CD4-positive, CD25-positive, alpha-beta regulatory T cell (primary cell): ENCODE results near the gene GLS. TPM values are rescaled to one million over a fixed set of nuclear protein-coding genes. Genes with fewer than 3 reads are reported as not detected.
"Not testable (repeated sequence)": the region's sequence is repeated elsewhere in the genome, so short reads cannot be mapped to it uniquely, and the experiment has no call there.

Experiments
- ATAC-seq, 2 donors: fragments of 150-1000 bp; cut with Tn5 transposase; one replicate each; pipeline ENCODE4 v1.10.0; 2021; ENCODE audit warnings: low read depth in 2 of 2, moderate number of reproducible peaks in 2 of 2, moderate library complexity in 1 of 2
- DNase-seq, 3 donors: peaks; one replicate each; pipeline versions ENCODE4 v3.0.0 to v3.0.0-alpha.2; 2012 to 2022; ENCODE audit warnings: mixed read lengths in 1 of 3
- H3K27ac ChIP-seq: one replicate; pipeline ENCODE4 v1.7.0; 2013; ENCODE audit warnings: mild to moderate bottlenecking, low read length; ENCODE audit not compliant: insufficient read depth, poor library complexity, severe bottlenecking
- H3K27me3 ChIP-seq: one replicate; pipeline ENCODE4 v1.7.0; 2013; ENCODE audit warnings: low read length; ENCODE audit not compliant: control insufficient read depth, insufficient read depth
- H3K36me3 ChIP-seq: one replicate; pipeline ENCODE4 v1.7.0; 2013; ENCODE audit warnings: mild to moderate bottlenecking, low read length, moderate library complexity; ENCODE audit not compliant: control insufficient read depth, insufficient read depth
- H3K4me1 ChIP-seq: 2 replicates; pipeline ENCODE4 v1.7.0; 2013; ENCODE audit warnings: mild to moderate bottlenecking, low read length; ENCODE audit not compliant: insufficient read depth, control insufficient read depth, poor library complexity, severe bottlenecking
- H3K4me3 ChIP-seq: one replicate; pipeline ENCODE4 v1.7.0; 2013; ENCODE audit warnings: low read depth, mild to moderate bottlenecking, low read length, moderate library complexity
- H3K9me3 ChIP-seq, 2 experiments: 1 replicate in 1 of 2; 2 replicates in 1 of 2; pipeline ENCODE4 v1.7.0; 2013; ENCODE audit warnings: low read length in 2 of 2, mild to moderate bottlenecking in 1 of 2, moderate library complexity in 1 of 2; ENCODE audit not compliant: control insufficient read depth in 2 of 2
- H3K27ac Mint-ChIP-seq, 3 donors: one replicate each; pipeline ENCODE4 v1.8.0; 2020 to 2022; ENCODE audit warnings: mild to moderate bottlenecking in 3 of 3, mixed read lengths in 3 of 3, moderate library complexity in 2 of 3
- H3K27me3 Mint-ChIP-seq: one replicate; pipeline ENCODE4 v1.8.0; 2022; ENCODE audit warnings: mild to moderate bottlenecking, mixed read lengths
- H3K36me3 Mint-ChIP-seq: one replicate; pipeline ENCODE4 v1.8.0; 2020; ENCODE audit warnings: mixed read lengths
- H3K4me1 Mint-ChIP-seq, 4 donors: one replicate each; pipeline ENCODE4 v1.8.0; 2020 to 2022; ENCODE audit warnings: mixed read lengths in 4 of 4, mild to moderate bottlenecking in 1 of 4
- H3K4me3 Mint-ChIP-seq, 4 donors: one replicate each; pipeline ENCODE4 v1.8.0; 2020 to 2022; ENCODE audit warnings: mild to moderate bottlenecking in 4 of 4, mixed read lengths in 4 of 4, moderate library complexity in 3 of 4
- H3K9me3 Mint-ChIP-seq, 7 donors: one replicate each; pipeline ENCODE4 v1.8.0; 2020 to 2022; ENCODE audit warnings: mixed read lengths in 7 of 7, mild to moderate bottlenecking in 3 of 7, moderate library complexity in 2 of 7
- polyA plus RNA-seq, 4 donors: library from polyadenylated mRNA; unstranded; fragments of 300-500 nt; fragmentation: Illumina TruSeq; gene quantifications; one replicate each; pipeline ENCODE4 v1.2.3, GENCODE V29; 2021
- total RNA-seq: library from RNA; stranded (reverse); gene quantifications from one replicate; pipeline ENCODE4 v1.2.3, GENCODE V29; 2022

The GLS gene
- total and polyA plus RNA-seq, 5 donors from 2014 or later = 38.7 to 301 (median 44.1) TPM

DNA sequence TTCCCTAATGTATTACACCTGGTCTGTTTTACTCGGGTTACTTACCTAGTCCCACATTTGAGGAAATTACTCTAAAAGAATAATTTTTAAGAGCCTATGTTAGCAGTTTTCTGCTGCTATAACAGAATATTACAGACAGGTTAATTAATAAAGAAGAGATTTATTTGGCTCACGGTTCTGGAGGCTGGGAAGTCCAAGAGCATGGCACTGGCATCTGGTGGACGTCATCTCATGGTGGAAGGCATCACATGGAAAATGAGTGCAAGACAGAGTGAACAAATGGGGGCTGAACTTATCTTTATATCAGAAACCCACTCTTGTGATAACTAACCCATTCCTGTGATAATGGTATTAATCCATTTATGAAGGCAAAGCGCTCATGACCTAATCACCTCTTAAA is 12.8 kb upstream of the GLS start:
- no peaks in the 10 kb centered on the region for H3K27me3 ChIP-seq
- Mint-ChIP-seq H3K27me3 (no peaks in the 10 kb centered on the region), H3K9me3 (peaks cover 0 to 1% (median 0%) of the 10 kb centered on the region in 7 donors), H3K4me3 (no peak overlapping the region), H3K4me1 (peaks cover 14 to 18% (median 18%) of the 10 kb centered on the region in 4 donors), H3K27ac (no peak overlapping the region), H3K36me3 (peaks cover 6% of the 10 kb centered on the region)
- H3K36me3 ChIP-seq = no peaks in the 10 kb centered on the region
- H3K4me1 ChIP-seq = peaks cover 11% of the 10 kb centered on the region
- DNase-seq (no peak), ATAC-seq (no peak)
- H3K4me3 ChIP-seq = no peak overlapping the region
- H3K9me3 ChIP-seq = no peaks in the 10 kb centered on the region
- H3K27ac ChIP-seq = no peak overlapping the region

DNA sequence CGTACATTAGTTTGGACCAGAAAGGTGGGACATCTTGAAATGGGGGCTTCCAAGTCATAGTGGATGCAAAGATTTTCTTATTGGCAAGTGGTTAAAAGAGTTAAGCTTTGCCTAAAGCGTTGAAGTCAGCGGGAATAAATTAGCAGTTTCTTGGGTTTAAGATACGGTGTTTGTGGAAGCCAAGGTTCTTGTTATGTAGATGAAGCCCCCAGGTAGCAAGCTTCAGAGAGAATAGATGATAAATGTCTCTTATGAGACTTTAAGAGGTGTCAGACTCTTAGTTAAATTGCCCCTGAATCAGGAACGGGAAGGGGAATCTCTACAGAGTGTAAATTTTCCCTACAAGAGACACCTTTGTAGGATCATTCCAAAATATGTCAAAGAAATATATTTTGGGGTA is 10.9 kb upstream of the GLS start:
- H3K36me3 ChIP-seq = no peaks in the 10 kb centered on the region
- H3K36me3 Mint-ChIP-seq = peaks cover 6% of the 10 kb centered on the region
- peaks cover 0 to 1% (median 0%) of the 10 kb centered on the region in 7 donors for H3K9me3 Mint-ChIP-seq
- ATAC-seq (no peak), DNase-seq (no peak)
- no peaks in the 10 kb centered on the region for H3K27me3 Mint-ChIP-seq
- H3K27me3 ChIP-seq = no peaks in the 10 kb centered on the region
- no peak overlapping the region for H3K4me3 ChIP-seq
- H3K27ac Mint-ChIP-seq = no peak overlapping the region
- no peaks in the 10 kb centered on the region for H3K4me1 ChIP-seq
- peaks cover 0 to 8% (median 2%) of the 10 kb centered on the region in 4 donors for H3K4me1 Mint-ChIP-seq
- no peak overlapping the region for H3K4me3 Mint-ChIP-seq
- H3K9me3 ChIP-seq = no peaks in the 10 kb centered on the region
- H3K27ac ChIP-seq = no peak overlapping the region

DNA sequence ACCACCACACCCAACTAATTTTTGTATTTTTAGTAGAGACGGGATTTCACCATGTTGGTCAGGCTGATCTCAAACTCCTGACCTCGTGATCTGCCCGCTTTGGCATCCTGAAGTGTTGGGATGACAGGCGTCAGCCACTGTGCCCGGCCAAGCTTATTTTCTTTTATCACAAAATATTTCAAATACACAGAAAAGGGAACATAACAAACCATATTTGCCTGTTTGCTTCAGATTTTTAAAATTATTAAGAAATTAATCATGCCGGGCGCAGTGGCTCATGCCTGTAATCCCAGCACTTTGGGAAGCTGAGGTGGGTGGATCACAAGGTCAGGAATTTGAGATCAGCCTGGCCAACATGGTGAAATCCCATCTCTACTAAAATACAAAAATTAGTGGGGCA is 7.2 kb upstream of the GLS start:
- ATAC-seq, H3K36me3 ChIP-seq, H3K36me3 Mint-ChIP-seq, H3K27me3 ChIP-seq, H3K9me3 ChIP-seq, H3K4me3 Mint-ChIP-seq, H3K27ac Mint-ChIP-seq, H3K9me3 Mint-ChIP-seq, H3K27ac ChIP-seq, DNase-seq, H3K4me3 ChIP-seq, H3K27me3 Mint-ChIP-seq: not testable (repeated sequence)
- peaks cover 13% of the 10 kb centered on the region for H3K4me1 ChIP-seq
- peaks cover 9 to 28% (median 12%) of the 10 kb centered on the region in 4 donors for H3K4me1 Mint-ChIP-seq

- DNase-seq (peak in 2 of 3 donors; percentile 21 to 62), ATAC-seq (no peak)
- Histone ChIP-seq H3K4me3 (peak overlapping the region; percentile 45), H3K9me3 (no peaks in the 10 kb centered on the region), H3K4me1 (peaks cover 31% of the 10 kb centered on the region), H3K36me3 (no peaks in the 10 kb centered on the region), H3K27ac (peak overlapping the region; percentile 43), H3K27me3 (no peaks in the 10 kb centered on the region)
- Mint-ChIP-seq H3K36me3 (no peaks in the 10 kb centered on the region), H3K4me1 (peaks cover 9 to 39% (median 19%) of the 10 kb centered on the region in 4 donors), H3K9me3 (no peaks in the 10 kb centered on the region), H3K27me3 (peaks cover 4% of the 10 kb centered on the region), H3K27ac (peak overlapping the region; percentile 58 to 90 (median 75)), H3K4me3 (peak overlapping the region in 3 of 4 donors; percentile 52 to 71 (median 62))
Measured at GRCh38 chr2:190875891-190876290, 4.7 kb upstream of the GLS start.

GRCh38 chr2:190876631-190877030 is 4.0 kb upstream of the GLS start:
- H3K9me3 Mint-ChIP-seq = no peaks in the 10 kb centered on the region
- peaks cover 9 to 39% (median 19%) of the 10 kb centered on the region in 4 donors for H3K4me1 Mint-ChIP-seq
- H3K36me3 Mint-ChIP-seq = no peaks in the 10 kb centered on the region
- no peak for DNase-seq
- H3K36me3 ChIP-seq = no peaks in the 10 kb centered on the region
- no peak overlapping the region for H3K27ac Mint-ChIP-seq
- no peak overlapping the region for H3K27ac ChIP-seq
- no peak for ATAC-seq
- H3K4me3 ChIP-seq = no peak overlapping the region
- H3K9me3 ChIP-seq = no peaks in the 10 kb centered on the region
- H3K27me3 ChIP-seq = no peaks in the 10 kb centered on the region
- H3K4me1 ChIP-seq = peaks cover 33% of the 10 kb centered on the region
- H3K27me3 Mint-ChIP-seq = peaks cover 4% of the 10 kb centered on the region
- no peak overlapping the region for H3K4me3 Mint-ChIP-seq

DNA sequence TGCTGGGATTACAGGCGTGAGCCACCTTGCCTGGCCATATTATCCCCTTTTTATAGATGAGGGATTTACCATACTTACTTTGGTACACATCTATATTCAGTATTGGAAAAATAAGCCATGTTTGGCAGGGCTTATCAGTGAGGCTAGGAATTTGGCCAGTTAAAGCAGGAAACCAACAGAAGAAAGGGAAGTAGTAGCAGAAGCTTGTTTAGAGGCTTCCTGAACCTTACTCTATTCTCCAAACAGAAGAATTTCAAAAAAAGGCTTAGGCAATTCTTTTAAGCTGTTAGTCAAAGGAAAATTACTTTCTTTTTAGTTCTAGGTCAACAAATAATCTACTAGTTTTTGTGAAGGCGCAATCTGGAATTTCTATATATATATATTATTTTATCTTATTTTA is 3.2 kb upstream of the GLS start:
- no peak overlapping the region for H3K4me3 Mint-ChIP-seq
- H3K9me3 Mint-ChIP-seq = peaks cover 0 to 2% (median 0%) of the 10 kb centered on the region in 7 donors
- H3K4me1 Mint-ChIP-seq = peaks cover 9 to 40% (median 19%) of the 10 kb centered on the region in 4 donors
- no peaks in the 10 kb centered on the region for H3K27me3 ChIP-seq
- no peaks in the 10 kb centered on the region for H3K36me3 Mint-ChIP-seq
- peaks cover 36% of the 10 kb centered on the region for H3K4me1 ChIP-seq
- H3K36me3 ChIP-seq = no peaks in the 10 kb centered on the region
- ATAC-seq = no peak
- no peak for DNase-seq
- H3K9me3 ChIP-seq = no peaks in the 10 kb centered on the region
- H3K4me3 ChIP-seq = no peak overlapping the region
- H3K27ac Mint-ChIP-seq = no peak overlapping the region
- peaks cover 9% of the 10 kb centered on the region for H3K27me3 Mint-ChIP-seq
- no peak overlapping the region for H3K27ac ChIP-seq

DNA sequence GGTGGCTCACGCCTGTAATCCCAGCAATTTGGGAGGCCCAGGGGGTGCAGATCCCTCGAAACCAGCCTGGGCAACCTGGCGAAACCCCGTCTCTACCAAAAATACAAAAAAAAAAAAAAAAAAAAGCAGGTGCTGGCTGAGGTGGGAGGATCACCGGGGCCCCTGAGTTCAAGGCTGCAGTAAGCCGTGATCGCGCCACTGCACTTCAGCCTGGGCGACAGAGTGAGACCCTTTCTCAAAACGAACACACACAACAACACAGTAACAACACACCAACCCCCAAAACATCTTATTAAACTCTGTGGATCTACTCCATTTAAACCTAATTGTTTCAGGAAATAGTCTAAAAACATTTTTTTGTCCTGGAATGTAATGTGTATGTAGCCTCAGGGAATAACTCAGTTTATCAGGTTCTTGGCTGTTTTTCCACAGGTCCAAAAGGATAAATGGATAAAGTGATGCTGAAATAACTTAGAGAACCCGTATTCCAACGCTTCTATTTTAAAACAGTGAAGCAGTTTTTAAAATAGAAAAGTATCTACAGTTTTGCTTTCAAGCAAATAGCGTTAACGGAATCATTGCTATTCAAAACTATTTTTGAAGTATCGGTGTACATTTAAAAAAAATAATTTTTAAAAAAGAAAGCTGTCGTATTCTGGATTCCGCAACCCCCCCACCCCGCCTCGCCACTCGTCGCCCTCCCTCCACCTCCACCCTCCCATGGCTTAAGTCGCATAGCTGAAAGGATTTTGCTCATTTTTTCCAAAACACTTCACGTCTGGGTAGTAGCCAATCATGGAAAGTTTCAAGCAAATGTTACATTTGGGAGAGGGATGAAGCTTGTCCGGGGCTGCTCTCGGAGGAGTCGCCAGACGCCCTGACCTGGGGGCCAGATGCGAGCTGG is 895 bp upstream of the GLS start:
- H3K4me3 ChIP-seq = peak overlapping the region; percentile 95
- peak overlapping the region; percentile 98 to 99 (median 98) for H3K27ac Mint-ChIP-seq
- H3K4me1 ChIP-seq = peaks cover 57% of the 10 kb centered on the region
- ATAC-seq = no peak
- H3K36me3 ChIP-seq = peaks cover 3% of the 10 kb centered on the region
- H3K36me3 Mint-ChIP-seq = no peaks in the 10 kb centered on the region
- peaks cover 9% of the 10 kb centered on the region for H3K27me3 Mint-ChIP-seq
- H3K4me1 Mint-ChIP-seq = peaks cover 19 to 61% (median 39%) of the 10 kb centered on the region in 4 donors
- no peaks in the 10 kb centered on the region for H3K9me3 ChIP-seq
- DNase-seq = peak in 2 of 3 donors; percentile 28 to 35
- H3K27me3 ChIP-seq = no peaks in the 10 kb centered on the region
- H3K4me3 Mint-ChIP-seq = peak overlapping the region; percentile 98 to 100 (median 100)
- H3K9me3 Mint-ChIP-seq = peaks cover 0 to 2% (median 0%) of the 10 kb centered on the region in 7 donors
- peak overlapping the region; percentile 97 for H3K27ac ChIP-seq
